HUDEP-2 (cell line): ENCODE results near the gene KNTC1.
"Not testable (repeated sequence)": the region's sequence is repeated elsewhere in the genome, so short reads cannot be mapped to it uniquely, and the experiment has no call there.

Source experiments
- DNase-seq, 76 experiments: peaks; one replicate each; lab custom pipeline; 2025; ENCODE audit not compliant: unreplicated experiment in 76 of 76; lab: John Stamatoyannopoulos, UW

The KNTC1 gene, protein sequence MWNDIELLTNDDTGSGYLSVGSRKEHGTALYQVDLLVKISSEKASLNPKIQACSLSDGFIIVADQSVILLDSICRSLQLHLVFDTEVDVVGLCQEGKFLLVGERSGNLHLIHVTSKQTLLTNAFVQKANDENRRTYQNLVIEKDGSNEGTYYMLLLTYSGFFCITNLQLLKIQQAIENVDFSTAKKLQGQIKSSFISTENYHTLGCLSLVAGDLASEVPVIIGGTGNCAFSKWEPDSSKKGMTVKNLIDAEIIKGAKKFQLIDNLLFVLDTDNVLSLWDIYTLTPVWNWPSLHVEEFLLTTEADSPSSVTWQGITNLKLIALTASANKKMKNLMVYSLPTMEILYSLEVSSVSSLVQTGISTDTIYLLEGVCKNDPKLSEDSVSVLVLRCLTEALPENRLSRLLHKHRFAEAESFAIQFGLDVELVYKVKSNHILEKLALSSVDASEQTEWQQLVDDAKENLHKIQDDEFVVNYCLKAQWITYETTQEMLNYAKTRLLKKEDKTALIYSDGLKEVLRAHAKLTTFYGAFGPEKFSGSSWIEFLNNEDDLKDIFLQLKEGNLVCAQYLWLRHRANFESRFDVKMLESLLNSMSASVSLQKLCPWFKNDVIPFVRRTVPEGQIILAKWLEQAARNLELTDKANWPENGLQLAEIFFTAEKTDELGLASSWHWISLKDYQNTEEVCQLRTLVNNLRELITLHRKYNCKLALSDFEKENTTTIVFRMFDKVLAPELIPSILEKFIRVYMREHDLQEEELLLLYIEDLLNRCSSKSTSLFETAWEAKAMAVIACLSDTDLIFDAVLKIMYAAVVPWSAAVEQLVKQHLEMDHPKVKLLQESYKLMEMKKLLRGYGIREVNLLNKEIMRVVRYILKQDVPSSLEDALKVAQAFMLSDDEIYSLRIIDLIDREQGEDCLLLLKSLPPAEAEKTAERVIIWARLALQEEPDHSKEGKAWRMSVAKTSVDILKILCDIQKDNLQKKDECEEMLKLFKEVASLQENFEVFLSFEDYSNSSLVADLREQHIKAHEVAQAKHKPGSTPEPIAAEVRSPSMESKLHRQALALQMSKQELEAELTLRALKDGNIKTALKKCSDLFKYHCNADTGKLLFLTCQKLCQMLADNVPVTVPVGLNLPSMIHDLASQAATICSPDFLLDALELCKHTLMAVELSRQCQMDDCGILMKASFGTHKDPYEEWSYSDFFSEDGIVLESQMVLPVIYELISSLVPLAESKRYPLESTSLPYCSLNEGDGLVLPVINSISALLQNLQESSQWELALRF (N-terminal part only)

DNA sequence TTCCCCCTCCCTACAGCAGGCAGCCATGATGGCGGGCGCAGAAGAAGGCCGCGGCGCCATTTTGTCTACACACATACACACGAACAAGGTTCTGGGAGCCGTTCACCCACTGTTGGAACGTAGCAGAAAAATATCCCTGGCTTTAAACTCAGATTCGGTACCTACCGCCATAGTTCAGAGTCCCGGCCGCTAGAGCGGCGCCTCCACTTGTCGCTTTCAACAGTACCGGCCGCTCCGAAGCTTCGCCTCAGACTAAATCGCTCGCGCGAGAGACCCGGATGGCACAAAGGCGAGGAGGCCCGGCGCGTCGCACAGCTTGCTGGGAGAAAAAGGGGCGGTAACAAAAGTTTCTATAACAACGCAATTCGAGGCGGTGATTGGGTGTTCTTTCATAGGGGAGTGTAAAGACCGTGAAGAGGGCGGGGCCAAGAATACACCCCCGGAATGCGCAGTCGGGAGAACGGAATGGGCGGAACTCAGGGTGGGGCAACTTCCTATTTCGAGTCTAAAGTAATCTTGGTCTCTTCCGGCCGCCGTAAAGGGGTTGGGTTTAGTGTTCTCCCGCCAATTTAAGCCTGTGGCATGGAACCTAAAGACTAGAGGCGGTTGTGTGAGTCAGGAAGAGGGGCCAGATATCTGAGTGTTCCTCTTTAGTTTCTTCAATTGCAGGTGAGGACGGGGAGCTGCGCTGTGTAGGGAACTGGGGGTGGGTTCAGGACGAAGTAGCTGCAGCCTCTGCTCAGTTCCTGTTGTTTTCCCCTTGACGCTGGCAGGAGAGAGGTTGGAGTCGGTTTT lies at the start of gene KNTC1, which contains the start of gene RSRC2:
Gene KNTC1 (plus strand): TSS at position 567 of the 795 bp plus-strand sequence. CDS start 2,815 bp downstream, outside the sequence.
Gene RSRC2 (minus strand): TSS at position 254 of the 795 bp plus-strand sequence. CDS start 83 bp downstream, at position 171.
- DNase-seq = peak; percentile 42 to 99 (median 97)

DNA sequence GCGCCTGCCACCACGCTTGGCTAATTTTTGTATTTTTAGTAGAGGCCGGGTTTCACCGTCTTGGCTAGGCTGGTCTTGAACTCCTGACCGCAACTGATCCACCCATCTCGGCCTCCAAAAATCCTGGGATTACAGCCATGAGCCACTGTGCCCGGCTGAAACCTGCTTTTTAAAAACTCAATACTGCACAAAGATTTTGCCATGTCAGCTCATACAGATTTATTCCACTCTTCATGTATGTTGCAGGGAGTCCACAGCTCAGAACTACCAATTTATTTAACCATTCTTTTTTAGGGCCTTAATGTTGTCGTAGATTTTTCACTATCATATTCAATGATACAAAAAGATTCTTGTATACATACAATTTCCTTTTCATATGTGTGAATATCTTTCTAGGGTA lies 46.3 kb upstream of the KNTC1 start:
- no peak for DNase-seq

DNA sequence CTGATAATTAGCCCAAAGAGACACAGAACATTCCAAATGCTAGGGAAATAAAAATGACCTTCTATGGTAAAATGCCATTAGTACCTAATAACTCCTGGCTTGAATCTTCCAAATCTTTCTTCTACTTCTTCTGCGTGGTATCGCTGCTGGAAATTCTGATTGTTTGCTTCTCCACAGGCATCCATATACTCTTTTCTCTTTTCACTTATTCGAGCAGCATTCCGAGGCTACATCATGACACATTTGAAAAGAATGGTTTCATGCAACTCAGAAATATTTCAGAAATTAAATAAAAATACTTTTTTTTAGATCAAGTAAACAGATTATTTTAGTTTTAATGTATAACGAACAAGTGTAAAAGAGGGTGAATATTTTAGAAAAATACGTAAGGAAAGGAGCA lies 45.2 kb upstream of the KNTC1 start:
- no peak for DNase-seq

GRCh38 chr12:122483969-122484368 lies 43.1 kb upstream of the KNTC1 start:
- no peak for DNase-seq

GRCh38 chr12:122484385-122484784 lies 42.7 kb upstream of the KNTC1 start:
- not testable (repeated sequence) for DNase-seq

GRCh38 chr12:122486360-122486759 lies 40.7 kb upstream of the KNTC1 start:
- not testable (repeated sequence) for DNase-seq

- DNase-seq = no peak
These were observed 40.1 kb upstream of the KNTC1 start for GRCh38 chr12:122486805-122487426.

- DNase-seq = not testable (repeated sequence)
These were observed 39.2 kb upstream of the KNTC1 start for GRCh38 chr12:122487807-122488206.

GRCh38 chr12:122489038-122489437 lies 38.0 kb upstream of the KNTC1 start:
- DNase-seq = peak in 37 of 76 experiments; percentile 4 to 85 (median 55)

DNA sequence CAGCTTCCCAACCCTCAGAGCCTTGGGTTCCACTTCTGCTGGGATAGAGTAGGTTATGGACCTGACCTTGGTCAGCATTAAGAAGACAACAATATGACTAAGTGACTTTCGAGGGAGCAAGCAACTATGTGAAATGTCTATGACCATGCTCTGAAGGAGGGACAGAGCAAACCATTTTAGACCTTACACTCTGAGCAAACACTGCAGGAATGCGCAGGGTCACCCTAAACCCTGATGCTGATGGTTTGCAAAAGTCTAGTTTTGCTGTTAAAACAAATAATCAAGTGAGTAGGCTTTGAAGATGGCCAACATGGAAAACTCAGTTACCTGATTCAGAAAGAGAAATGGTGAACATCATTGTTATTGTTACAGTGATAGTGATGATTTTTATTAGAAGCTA lies 35.1 kb upstream of the KNTC1 start:
- no peak for DNase-seq

GRCh38 chr12:122493222-122493621 lies 33.8 kb upstream of the KNTC1 start:
- DNase-seq = not testable (repeated sequence)

- DNase-seq = no peak
These were observed 31.8 kb upstream of the KNTC1 start for GRCh38 chr12:122495258-122495657.

DNA sequence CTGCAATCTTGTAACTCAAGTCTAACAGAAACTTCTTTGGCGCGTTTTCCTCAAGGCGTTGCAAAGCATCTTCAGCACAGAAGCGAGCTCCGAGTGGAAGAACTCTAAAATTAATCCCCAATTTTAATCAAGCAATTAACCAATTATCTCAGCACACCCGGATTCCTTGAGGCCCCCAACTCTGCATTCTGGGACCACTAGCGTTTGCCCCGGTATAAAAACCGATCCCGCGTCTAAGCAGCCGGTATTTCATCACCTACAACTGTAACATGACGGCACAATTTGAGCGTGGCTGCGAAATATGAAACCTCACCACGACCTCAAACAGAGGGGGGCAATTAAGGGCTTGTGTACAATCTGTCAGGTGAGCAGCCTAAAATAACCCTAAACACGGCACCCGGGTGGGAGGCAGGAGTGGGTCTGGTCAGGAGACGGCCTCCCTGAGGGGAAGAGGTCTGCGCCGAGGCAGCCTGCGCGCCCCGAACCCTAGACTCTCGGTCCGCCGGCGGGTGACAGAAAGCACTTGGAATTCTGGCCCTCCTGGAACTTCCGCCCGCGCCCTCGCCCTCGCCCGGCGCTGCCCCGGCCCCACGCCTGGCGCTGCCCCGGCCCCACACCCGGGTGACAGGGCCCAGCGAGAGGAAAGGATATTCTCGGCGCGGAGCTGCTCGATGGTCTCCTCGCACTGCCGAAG lies 26.9 kb upstream of the KNTC1 start:
- peak in 33 of 76 experiments; percentile 2 to 74 (median 33) for DNase-seq

DNA sequence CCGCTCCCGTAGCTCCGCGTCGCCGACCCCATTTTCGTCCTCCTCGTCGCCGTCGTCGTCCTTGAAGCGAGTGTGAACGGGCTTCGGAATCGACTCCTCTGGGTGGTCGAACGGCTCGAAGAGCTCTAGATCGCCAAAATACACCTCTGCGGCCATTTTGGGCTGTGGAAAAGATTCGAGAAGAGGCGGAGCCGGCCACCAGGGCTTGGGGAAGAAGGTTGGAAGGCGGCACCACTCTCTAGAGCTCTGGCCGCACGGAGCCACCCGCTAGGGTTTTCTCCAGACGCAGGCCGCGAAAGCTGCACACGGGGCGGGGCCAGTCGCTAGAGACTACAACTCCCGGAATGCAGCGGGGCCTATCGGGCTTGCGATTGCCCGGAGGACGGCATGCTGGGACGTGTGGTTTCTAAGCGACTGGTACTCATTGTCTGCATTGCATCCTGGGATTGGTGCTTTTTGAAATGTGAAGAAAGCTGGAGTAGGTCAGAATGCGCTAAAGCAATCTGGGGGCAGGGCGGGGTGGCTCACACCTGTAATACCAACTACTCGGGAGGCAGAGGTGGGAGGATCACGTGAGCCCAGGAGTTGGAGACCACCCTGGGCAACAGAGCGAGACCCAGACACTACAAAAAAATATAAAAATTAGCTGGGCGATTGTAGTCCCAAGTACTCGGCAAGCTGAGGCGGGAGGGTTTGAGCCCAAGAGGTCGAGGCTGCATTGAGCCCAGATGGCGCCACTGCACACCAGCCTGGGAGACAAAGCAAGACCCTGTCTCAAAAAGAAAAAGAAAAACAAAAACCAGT lies 26.2 kb upstream of the KNTC1 start, which contains the start of gene ZCCHC8:
Gene ZCCHC8 (minus strand): TSS at position 248 of the 804 bp plus-strand sequence. CDS start 92 bp downstream, at position 156.
- DNase-seq = peak; percentile 19 to 97 (median 94)

DNA sequence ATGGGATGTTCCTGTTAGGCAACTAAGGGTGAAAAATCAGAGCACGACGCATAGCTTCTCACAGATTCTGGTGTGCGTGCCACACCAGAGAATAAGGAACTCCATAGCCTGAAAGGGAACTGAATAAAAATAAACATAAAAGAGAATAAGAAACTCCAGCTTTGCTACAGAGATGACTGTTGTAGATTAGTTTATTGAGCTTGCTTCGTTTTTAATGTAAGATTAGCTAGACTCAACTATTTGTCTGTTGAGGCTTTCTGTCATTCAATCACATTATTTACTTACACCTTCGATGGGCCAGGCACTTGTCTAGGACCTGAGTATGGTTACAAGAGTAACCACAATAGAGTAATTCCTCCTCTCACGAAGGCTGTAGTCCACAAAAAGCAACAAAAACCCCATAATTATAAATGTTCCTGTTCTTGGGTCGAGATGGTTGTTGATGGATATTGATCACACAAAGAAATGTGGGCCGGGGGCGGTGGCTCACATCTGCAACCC lies 25.5 kb upstream of the KNTC1 start:
- no peak for DNase-seq

DNA sequence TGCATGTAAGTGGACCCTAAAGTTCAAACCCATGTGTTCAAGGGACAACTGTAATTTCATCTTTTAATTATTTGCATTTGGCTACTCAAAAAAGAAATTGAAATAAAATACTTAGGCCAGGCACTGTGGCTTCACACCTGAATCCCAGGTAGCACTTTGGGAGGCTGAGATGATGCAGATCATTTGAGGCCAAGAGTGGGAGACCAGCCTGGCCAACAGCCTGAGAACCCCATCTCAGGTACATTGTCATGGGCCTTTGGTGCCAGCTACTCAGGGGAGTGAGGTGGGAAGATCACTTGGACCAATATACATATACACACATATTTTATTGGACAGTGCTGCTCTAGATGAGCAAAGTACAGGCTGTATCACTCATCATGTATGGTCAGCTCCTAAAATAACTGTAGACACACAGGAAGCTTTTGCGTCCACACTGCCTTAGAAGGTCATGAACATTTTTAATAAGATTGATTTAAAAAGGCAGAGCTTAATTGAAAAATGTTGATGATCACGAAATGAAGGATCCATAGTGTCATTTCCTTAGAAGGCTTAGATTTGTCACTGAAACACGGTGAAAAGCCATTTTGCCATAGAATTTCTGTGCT lies 23.8 kb upstream of the KNTC1 start:
- DNase-seq = no peak
